ENCODE results near the gene CEP70. TPM values are rescaled to one million over a fixed set of nuclear protein-coding genes. Genes with fewer than 3 reads are reported as not detected.

The CEP70 gene
- total RNA-seq, 1 experiment from 2014 or later: 25.0 TPM

GRCh38 chr3:138449490-138449889 lies 144.6 kb downstream of the CEP70 start:
- Histone ChIP-seq H3K9me3 (no peaks in the 10 kb centered on the region), H3K4me1 (0 out of 2 replicates have a peak, but pooled peaks cover 4% of the 10 kb centered on the region), H3K27me3 (replicated peaks; ENCODE audit: control insufficient read depth, insufficient read depth, low read length) (no peaks in the 10 kb centered on the region), H3K36me3 (ENCODE audit: control insufficient read depth, insufficient read depth, low read length) (no peaks in the 10 kb centered on the region; the same call in 1 of the 2 replicates), H3K4me3 (ENCODE audit: low read depth, low read length) (no peak overlapping the region)
- CTCF ChIA-PET: interaction anchor here (0.5 to 1.0 kb wide), 2 partner anchors 14 to 18 kb away, joined by 3 to 5 read pairs; no protein-coding TSS in a partner anchor
- TF ChIP-seq CTCF (IDR thresholded peaks at IDR 0.05; ENCODE audit: insufficient read depth in 1 of 2, low read depth in 1 of 2, low read length in 1 of 2, severe bottlenecking in 1 of 2, unreplicated experiment in 1 of 2): no peak
- no peaks in the 10 kb centered on the region for H3K36me3 Mint-ChIP-seq (ENCODE audit: insufficient read depth, unreplicated experiment)
- POLR2A ChIA-PET: interaction anchor here (0.5 kb wide), 1 partner anchor 563 kb away, joined by 3 read pairs; no protein-coding TSS in a partner anchor
- DNase-seq: peak in 1 of 2 experiments; percentile 10
- no peaks in the 10 kb centered on the region for H3K27me3 Mint-ChIP-seq (ENCODE audit: insufficient read depth, unreplicated experiment)
- BruUV-seq (replicated peaks): no TSS peak
- no peaks in the 10 kb centered on the region for H3K9me3 Mint-ChIP-seq (ENCODE audit: unreplicated experiment)
- intact Hi-C loops (cut with micrococcal nuclease; ENCODE audit: unreplicated experiment): no loop called here
- H3K4me3 Mint-ChIP-seq (ENCODE audit: unreplicated experiment): no peak overlapping the region
- peaks cover 7% of the 10 kb centered on the region for H3K4me1 Mint-ChIP-seq (ENCODE audit: low read depth, unreplicated experiment)
- no peak overlapping the region for H3K27ac Mint-ChIP-seq (ENCODE audit: unreplicated experiment)

DNA sequence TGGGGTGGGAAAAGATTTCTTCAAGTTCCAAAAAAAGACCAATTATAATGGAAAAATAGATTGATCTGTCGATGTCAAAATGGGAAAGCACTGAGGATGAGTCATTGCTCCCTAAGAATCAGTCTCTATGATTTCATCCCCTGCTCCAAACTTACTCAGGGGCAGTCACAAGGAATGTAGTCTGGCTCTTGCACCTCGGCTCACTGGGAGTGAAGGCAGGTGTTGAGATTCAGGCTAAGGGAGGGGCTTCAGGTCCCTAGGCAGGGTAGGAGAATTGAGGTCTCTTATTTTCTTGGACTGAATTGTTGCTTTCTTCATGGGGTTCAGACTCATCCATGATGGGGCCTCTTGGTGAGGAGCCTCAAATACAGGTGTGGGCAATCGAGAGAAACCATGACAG lies 145.4 kb downstream of the CEP70 start:
- no peak for TF ChIP-seq CTCF (IDR thresholded peaks at IDR 0.05; ENCODE audit: insufficient read depth in 1 of 2, low read depth in 1 of 2, low read length in 1 of 2, severe bottlenecking in 1 of 2, unreplicated experiment in 1 of 2)
- Mint-ChIP-seq H3K36me3 (ENCODE audit: insufficient read depth, unreplicated experiment) (no peaks in the 10 kb centered on the region), H3K27me3 (ENCODE audit: insufficient read depth, unreplicated experiment) (no peaks in the 10 kb centered on the region), H3K4me3 (ENCODE audit: unreplicated experiment) (no peak overlapping the region), H3K4me1 (ENCODE audit: low read depth, unreplicated experiment) (peaks cover 8% of the 10 kb centered on the region), H3K27ac (ENCODE audit: unreplicated experiment) (no peak overlapping the region), H3K9me3 (ENCODE audit: unreplicated experiment) (no peaks in the 10 kb centered on the region)
- Histone ChIP-seq H3K4me1 (peaks cover 9% of the 10 kb centered on the region), H3K36me3 (ENCODE audit: control insufficient read depth, insufficient read depth, low read length) (no peaks in the 10 kb centered on the region; the same call in 1 of the 2 replicates), H3K27me3 (replicated peaks; ENCODE audit: control insufficient read depth, insufficient read depth, low read length) (no peaks in the 10 kb centered on the region), H3K4me3 (ENCODE audit: low read depth, low read length) (no peak overlapping the region), H3K9me3 (no peaks in the 10 kb centered on the region)
- intact Hi-C loops (cut with micrococcal nuclease; ENCODE audit: unreplicated experiment): no loop called here
- BruUV-seq (replicated peaks): no TSS peak
- ChIA-PET CTCF (no interaction called here), POLR2A (interaction anchor here (0.7 kb wide), 1 partner anchor 98 kb away, joined by 9 read pairs; no protein-coding TSS in a partner anchor)
- DNase-seq: peak in 1 of 2 experiments; percentile 5

GRCh38 chr3:138445654-138446053 lies 148.4 kb downstream of the CEP70 start:
- CTCF ChIA-PET: no interaction called here
- Mint-ChIP-seq H3K9me3 (ENCODE audit: unreplicated experiment) (no peaks in the 10 kb centered on the region), H3K36me3 (ENCODE audit: insufficient read depth, unreplicated experiment) (no peaks in the 10 kb centered on the region), H3K4me1 (ENCODE audit: low read depth, unreplicated experiment) (peaks cover 18% of the 10 kb centered on the region), H3K4me3 (ENCODE audit: unreplicated experiment) (no peak overlapping the region), H3K27me3 (ENCODE audit: insufficient read depth, unreplicated experiment) (no peaks in the 10 kb centered on the region), H3K27ac (ENCODE audit: unreplicated experiment) (no peak overlapping the region)
- DNase-seq: no peak
- peaks cover 32% of the 10 kb centered on the region for H3K4me1 ChIP-seq
- no peaks in the 10 kb centered on the region for H3K9me3 ChIP-seq
- BruUV-seq (replicated peaks): no TSS peak
- no peaks in the 10 kb centered on the region; the same call in 1 of the 2 replicates for H3K36me3 ChIP-seq (ENCODE audit: control insufficient read depth, insufficient read depth, low read length)
- POLR2A ChIA-PET: no interaction called here
- intact Hi-C loops (cut with micrococcal nuclease; ENCODE audit: unreplicated experiment): no loop called here
- TF ChIP-seq CTCF (IDR thresholded peaks at IDR 0.05; ENCODE audit: insufficient read depth in 1 of 2, low read depth in 1 of 2, low read length in 1 of 2, severe bottlenecking in 1 of 2, unreplicated experiment in 1 of 2): no peak
- no peaks in the 10 kb centered on the region for H3K27me3 ChIP-seq (replicated peaks; ENCODE audit: control insufficient read depth, insufficient read depth, low read length)
- H3K4me3 ChIP-seq (ENCODE audit: low read depth, low read length): no peak overlapping the region
